MCF 10A (cell line): ENCODE data around the gene ACAP3. TPM values are rescaled to one million over a fixed set of nuclear protein-coding genes. Genes with fewer than 3 reads are reported as not detected.

ENCODE experiments used
- BruUV-seq: library from RNA; stranded (reverse); fragments of 400-500 nt; replicated peaks from 2 replicates; lab custom pipeline; 2021; lab: Mats Ljungman, UMichigan
- CTCF ChIA-PET: fragments of 300-600 bp; sonication (Branson Sonifier 250); formaldehyde crosslinking; extraction: SDS; loops from one replicate; lab custom pipeline; 2021; ENCODE audit warnings: antibody characterized with exemption, inconsistent platforms; lab: Yijun Ruan, JAX
- POLR2A ChIA-PET: fragments of 300-600, 350-650 bp; sonication (Branson Sonifier 250); formaldehyde crosslinking; extraction: SDS; loops from one replicate; lab custom pipeline; 2020; ENCODE audit warnings: antibody characterized with exemption, inconsistent platforms; lab: Yijun Ruan, JAX
- DNase-seq: peaks from one replicate; pipeline ENCODE4 v3.0.0-alpha.2; 2018; ENCODE audit not compliant: unreplicated experiment
- H3K27ac Mint-ChIP-seq: one replicate; pipeline ENCODE4 v1.8.0; 2022; ENCODE audit warnings: mild to moderate bottlenecking, low read depth, mixed read lengths; ENCODE audit not compliant: unreplicated experiment
- H3K27me3 Mint-ChIP-seq: one replicate; pipeline ENCODE4 v1.8.0; 2022; ENCODE audit warnings: mixed read lengths; ENCODE audit not compliant: insufficient read depth, unreplicated experiment
- H3K36me3 Mint-ChIP-seq: one replicate; pipeline ENCODE4 v1.8.0; 2022; ENCODE audit warnings: mild to moderate bottlenecking, moderate library complexity, mixed read lengths; ENCODE audit not compliant: insufficient read depth, unreplicated experiment
- H3K4me1 Mint-ChIP-seq: one replicate; pipeline ENCODE4 v1.8.0; 2022; ENCODE audit warnings: mixed read lengths; ENCODE audit not compliant: insufficient read depth, unreplicated experiment
- H3K4me3 Mint-ChIP-seq: one replicate; pipeline ENCODE4 v1.8.0; 2022; ENCODE audit warnings: mild to moderate bottlenecking, moderate library complexity, mixed read lengths; ENCODE audit not compliant: unreplicated experiment
- H3K9me3 Mint-ChIP-seq: one replicate; pipeline ENCODE4 v1.8.0; 2022; ENCODE audit warnings: mixed read lengths; ENCODE audit not compliant: unreplicated experiment
- CTCF ChIP-seq: fragments of 200-600 bp; IDR thresholded peaks from one replicate; pipeline ENCODE4 v1.8.0; 2022; ENCODE audit warnings: antibody characterized with exemption, mild to moderate bottlenecking; ENCODE audit not compliant: unreplicated experiment
- intact Hi-C: fragments of 100-400 bp; cut with micrococcal nuclease; formaldehyde crosslinking; loops from 2 replicates; pipeline ENCODE4 v1.14.1; 2022
- total RNA-seq: library from RNA; stranded (reverse); gene quantifications from 2 replicates; pipeline ENCODE4 v1.2.3, GENCODE V29; 2022

The ACAP3 gene
- total RNA-seq, 1 experiment from 2014 or later = 33.5 TPM

GRCh38 chr1:1275836-1276235, 31.9 kb downstream of the ACAP3 start:
- ChIA-PET CTCF (interaction anchor here (0.6 kb wide), 1 partner anchor 23 kb away, joined by 3 read pairs; no protein-coding TSS in a partner anchor), POLR2A (no interaction called here)
- BruUV-seq = no TSS peak
- no peaks in the 10 kb centered on the region for H3K27me3 Mint-ChIP-seq
- peaks cover 10% of the 10 kb centered on the region for H3K36me3 Mint-ChIP-seq
- H3K4me1 Mint-ChIP-seq = peaks cover 6% of the 10 kb centered on the region
- no peaks in the 10 kb centered on the region for H3K9me3 Mint-ChIP-seq
- intact Hi-C loops = no loop called here
- H3K27ac Mint-ChIP-seq = no peak overlapping the region
- TF ChIP-seq CTCF = no peak
- DNase-seq = no peak
- H3K4me3 Mint-ChIP-seq = no peak overlapping the region

- H3K4me3 Mint-ChIP-seq = peak overlapping the region; percentile 83
- DNase-seq = no peak
- H3K9me3 Mint-ChIP-seq = no peaks in the 10 kb centered on the region
- H3K36me3 Mint-ChIP-seq = peaks cover 19% of the 10 kb centered on the region
- H3K27me3 Mint-ChIP-seq = no peaks in the 10 kb centered on the region
- intact Hi-C loops = no loop called here
- ChIA-PET CTCF (interaction anchor here (0.6 kb wide), 1 partner anchor 23 kb away, joined by 3 read pairs; no protein-coding TSS in a partner anchor), POLR2A (interaction anchor here (1.3 kb wide), 1 partner anchor 16 kb away, joined by 3 read pairs; no protein-coding TSS in a partner anchor)
- BruUV-seq = no TSS peak
- TF ChIP-seq CTCF = no peak
- peaks cover 15% of the 10 kb centered on the region for H3K4me1 Mint-ChIP-seq
- H3K27ac Mint-ChIP-seq = no peak overlapping the region
Observed at GRCh38 chr1:1274931-1275431, 32.7 kb downstream of the ACAP3 start.

GRCh38 chr1:1274299-1274930, 33.3 kb downstream of the ACAP3 start:
- no TSS peak for BruUV-seq
- Mint-ChIP-seq H3K4me3 (peak overlapping the region; percentile 83), H3K36me3 (peaks cover 24% of the 10 kb centered on the region), H3K9me3 (no peaks in the 10 kb centered on the region), H3K4me1 (peaks cover 17% of the 10 kb centered on the region), H3K27me3 (no peaks in the 10 kb centered on the region), H3K27ac (no peak overlapping the region)
- POLR2A ChIA-PET = interaction anchor here (0.8 to 1.4 kb wide), 9 partner anchors 7 to 155 kb away, joined by 3 to 8 read pairs (median 3); no protein-coding TSS in a partner anchor
- no peak for TF ChIP-seq CTCF
- intact Hi-C loops = no loop called here
- no peak for DNase-seq
- CTCF ChIA-PET = no interaction called here

DNA sequence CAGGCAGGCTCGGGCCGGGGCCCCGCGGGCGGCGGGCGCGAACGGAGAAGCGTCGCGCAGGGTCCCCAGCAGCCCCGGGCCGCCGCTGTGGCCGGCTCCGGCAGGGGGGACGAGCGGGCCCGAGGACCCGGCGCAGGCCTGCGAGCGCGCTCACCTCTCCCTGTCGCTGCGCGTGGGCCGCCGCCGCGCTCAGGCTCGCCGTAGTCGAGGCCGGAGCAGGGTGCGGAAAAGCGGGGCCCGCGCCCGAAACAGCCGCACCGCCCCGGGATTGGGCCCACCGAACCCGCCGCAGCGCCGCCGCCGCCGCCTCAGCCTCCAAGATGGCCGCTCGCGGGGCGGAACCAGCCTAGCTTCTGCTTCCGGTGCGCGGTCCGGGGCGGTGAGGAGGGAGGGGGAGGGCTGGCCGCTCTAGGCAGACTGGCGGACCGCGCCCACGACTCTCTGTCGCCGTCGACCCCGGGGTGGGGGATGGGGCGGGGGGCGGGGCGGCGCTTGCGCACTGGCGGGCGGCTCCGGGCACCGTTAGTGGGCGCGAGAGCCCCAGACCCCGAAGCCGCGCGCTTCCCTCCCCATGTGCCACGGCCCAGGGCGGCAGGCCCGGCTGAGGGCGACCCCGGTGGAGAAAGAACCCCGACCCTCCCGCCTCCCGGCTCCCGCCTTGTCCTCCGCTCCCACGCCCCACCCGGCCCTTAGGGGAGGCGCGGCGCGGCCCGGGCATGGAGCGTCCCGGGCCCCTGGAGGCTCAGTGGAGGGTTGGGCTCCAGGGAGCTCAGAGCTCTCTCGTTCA, 34.0 kb downstream of the ACAP3 start, which contains the start of gene UBE2J2:
UBE2J2 (minus strand) TSS at position 343 of the 787 bp plus-strand sequence. CDS start 5,862 bp downstream, outside the sequence.
- no TSS peak for BruUV-seq
- Mint-ChIP-seq H3K36me3 (peaks cover 24% of the 10 kb centered on the region), H3K27ac (peak within 1 kb of the TSS; percentile 82), H3K27me3 (no peaks in the 10 kb centered on the region), H3K4me3 (peak within 1 kb of the TSS; percentile 83), H3K4me1 (peaks cover 17% of the 10 kb centered on the region), H3K9me3 (no peaks in the 10 kb centered on the region)
- TF ChIP-seq CTCF = no peak
- intact Hi-C loops = no loop called here
- DNase-seq = peak; percentile 87
- ChIA-PET CTCF (interaction anchor here (0.6 kb wide), 1 partner anchor 231 kb away, joined by 3 read pairs; no protein-coding TSS in a partner anchor), POLR2A (interaction anchor here (0.6 to 1.4 kb wide), 13 partner anchors 8 to 252 kb away, joined by 3 to 8 read pairs (median 3); partner anchors contain the start of gene AURKAIP1)
